Measurements from ENCODE around the gene TMEM239. TPM values are rescaled to one million over a fixed set of nuclear protein-coding genes. Genes with fewer than 3 reads are reported as not detected.
A peak's percentile ranks its signal among the peaks of the same experiment; 100 is the strongest.

The TMEM239 gene
- total RNA-seq, 1 experiment from 2014 or later, result not detected

- H3K9me3 Mint-ChIP-seq (ENCODE audit: unreplicated experiment), result no peaks in the 10 kb centered on the region
- no peak overlapping the region for H3K4me3 Mint-ChIP-seq (ENCODE audit: unreplicated experiment)
- intact Hi-C loops (cut with micrococcal nuclease), result no loop called here
- H3K4me1 Mint-ChIP-seq (ENCODE audit: insufficient read depth, unreplicated experiment), result peaks cover 5% of the 10 kb centered on the region
- no peak for DNase-seq (ENCODE audit: unreplicated experiment)
- no peak for TF ChIP-seq CTCF (IDR thresholded peaks at IDR 0.05; ENCODE audit: unreplicated experiment)
- ChIA-PET CTCF (interaction anchor here (0.7 to 0.9 kb wide), 2 partner anchors 14 to 89 kb away, joined by 3 read pairs; no protein-coding TSS in a partner anchor), POLR2A (interaction anchor here (0.6 to 0.7 kb wide), 2 partner anchors 29 to 58 kb away, joined by 4 to 5 read pairs; no protein-coding TSS in a partner anchor)
- no TSS peak for BruUV-seq (replicated peaks)
- no peak overlapping the region for H3K27ac Mint-ChIP-seq (ENCODE audit: low read depth, unreplicated experiment)
- H3K27me3 Mint-ChIP-seq (ENCODE audit: insufficient read depth, unreplicated experiment), result peaks cover 6% of the 10 kb centered on the region
- peaks cover 7% of the 10 kb centered on the region for H3K36me3 Mint-ChIP-seq (ENCODE audit: insufficient read depth, unreplicated experiment)
Observed at GRCh38 chr20:2834401-2835110, 18.4 kb downstream of the TMEM239 start.

GRCh38 chr20:2835331-2835796, 19.2 kb downstream of the TMEM239 start:
- Mint-ChIP-seq H3K9me3 (ENCODE audit: unreplicated experiment) (no peaks in the 10 kb centered on the region), H3K4me3 (ENCODE audit: unreplicated experiment) (no peak overlapping the region), H3K27me3 (ENCODE audit: insufficient read depth, unreplicated experiment) (no peaks in the 10 kb centered on the region), H3K36me3 (ENCODE audit: insufficient read depth, unreplicated experiment) (peaks cover 7% of the 10 kb centered on the region), H3K4me1 (ENCODE audit: insufficient read depth, unreplicated experiment) (peaks cover 7% of the 10 kb centered on the region), H3K27ac (ENCODE audit: low read depth, unreplicated experiment) (no peak overlapping the region)
- no peak for TF ChIP-seq CTCF (IDR thresholded peaks at IDR 0.05; ENCODE audit: unreplicated experiment)
- POLR2A ChIA-PET, result no interaction called here
- intact Hi-C loops (cut with micrococcal nuclease), result no loop called here
- DNase-seq (ENCODE audit: unreplicated experiment), result no peak
- CTCF ChIA-PET, result no interaction called here
- BruUV-seq (replicated peaks), result TSS peak; percentile 3

- Mint-ChIP-seq H3K4me1 (ENCODE audit: insufficient read depth, unreplicated experiment) (peaks cover 7% of the 10 kb centered on the region), H3K36me3 (ENCODE audit: insufficient read depth, unreplicated experiment) (peaks cover 7% of the 10 kb centered on the region), H3K9me3 (ENCODE audit: unreplicated experiment) (no peaks in the 10 kb centered on the region), H3K27ac (ENCODE audit: low read depth, unreplicated experiment) (no peak overlapping the region), H3K4me3 (ENCODE audit: unreplicated experiment) (no peak overlapping the region), H3K27me3 (ENCODE audit: insufficient read depth, unreplicated experiment) (no peaks in the 10 kb centered on the region)
- intact Hi-C loops (cut with micrococcal nuclease), result no loop called here
- ChIA-PET CTCF (no interaction called here), POLR2A (interaction anchor here (0.6 to 1.2 kb wide), 3 partner anchors 26 to 137 kb away, joined by 3 to 4 read pairs (median 3); no protein-coding TSS in a partner anchor)
- TF ChIP-seq CTCF (IDR thresholded peaks at IDR 0.05; ENCODE audit: unreplicated experiment), result no peak
- no TSS peak for BruUV-seq (replicated peaks)
- no peak for DNase-seq (ENCODE audit: unreplicated experiment)
Observed at GRCh38 chr20:2836035-2836434, 19.9 kb downstream of the TMEM239 start.

- CTCF ChIA-PET, result no interaction called here
- TF ChIP-seq CTCF (IDR thresholded peaks at IDR 0.05; ENCODE audit: unreplicated experiment), result no peak
- Mint-ChIP-seq H3K9me3 (ENCODE audit: unreplicated experiment) (no peaks in the 10 kb centered on the region), H3K27me3 (ENCODE audit: insufficient read depth, unreplicated experiment) (no peaks in the 10 kb centered on the region), H3K4me1 (ENCODE audit: insufficient read depth, unreplicated experiment) (peaks cover 7% of the 10 kb centered on the region), H3K27ac (ENCODE audit: low read depth, unreplicated experiment) (no peak overlapping the region), H3K36me3 (ENCODE audit: insufficient read depth, unreplicated experiment) (peaks cover 13% of the 10 kb centered on the region), H3K4me3 (ENCODE audit: unreplicated experiment) (no peak overlapping the region)
- intact Hi-C loops (cut with micrococcal nuclease), result no loop called here
- BruUV-seq (replicated peaks), result no TSS peak
- POLR2A ChIA-PET, result interaction anchor here (1.0 to 1.2 kb wide), 2 partner anchors 25 to 139 kb away, joined by 3 to 4 read pairs; no protein-coding TSS in a partner anchor
- no peak for DNase-seq (ENCODE audit: unreplicated experiment)
Observed at GRCh38 chr20:2837221-2837960, 21.2 kb downstream of the TMEM239 start.
